ENCODE results near the gene CYREN. TPM values are rescaled to one million over a fixed set of nuclear protein-coding genes. Genes with fewer than 3 reads are reported as not detected.

Gene CYREN
- polyA plus RNA-seq, 2 of the 4 experiments (the other 2 are of a cell fraction), result 59.3 to 70.4 TPM

DNA sequence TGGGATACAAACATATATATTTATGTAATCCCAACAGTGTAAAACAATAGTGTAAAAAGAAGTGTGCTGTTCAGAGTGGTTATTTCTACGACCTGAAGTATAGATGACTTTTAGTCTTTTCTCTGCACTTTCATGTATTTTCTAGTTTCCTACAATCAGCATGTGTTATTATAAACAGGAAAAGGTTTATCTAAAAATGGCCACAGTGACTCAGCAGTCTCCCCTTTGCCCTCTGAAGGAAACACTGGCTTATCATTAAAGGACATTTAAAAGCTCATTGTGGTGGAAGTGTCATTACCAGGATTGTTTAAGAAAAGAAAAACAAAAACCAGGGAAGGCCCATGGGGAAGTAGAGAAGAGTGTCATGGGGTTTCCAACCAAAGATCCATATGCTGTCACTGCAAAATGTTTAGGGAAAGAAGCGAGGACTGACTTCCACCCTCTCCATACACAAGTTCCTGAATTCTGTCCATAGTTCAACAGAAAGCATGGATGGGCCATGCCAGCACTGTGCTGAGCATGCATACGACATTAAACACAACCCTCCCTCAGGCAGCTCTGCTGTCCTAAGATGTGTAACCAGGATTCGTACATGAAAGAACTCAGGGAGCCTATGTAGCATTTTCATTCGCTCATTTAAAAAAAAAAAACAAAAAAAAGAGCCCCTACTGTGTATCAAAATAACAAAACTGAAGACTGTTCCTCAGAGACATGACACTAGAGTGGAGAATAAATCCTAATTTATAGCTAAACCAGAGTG, 10.2 kb downstream of the CYREN start (continued):
- no peak for TF ChIP-seq RNF2 (IDR thresholded peaks at IDR 0.05; ENCODE audit: borderline replicate concordance, low read depth)

- Histone ChIP-seq H3K4me2 (peak overlapping the region; percentile 53), H3K4me1 (peaks cover 17% of the 10 kb centered on the region), H3K27ac (peak overlapping the region; percentile 73 to 75), H3K4me3 (no peak overlapping the region), H3K9me3 (peaks cover 45% of the 10 kb centered on the region)
- no peak for TF ChIP-seq BCL3 (IDR thresholded peaks at IDR 0.05)
- no peak for TF ChIP-seq POLR2AphosphoS2 (conservative IDR thresholded peaks at IDR 0.05; ENCODE audit: low read length)
- TF ChIP-seq, protein P1, sequence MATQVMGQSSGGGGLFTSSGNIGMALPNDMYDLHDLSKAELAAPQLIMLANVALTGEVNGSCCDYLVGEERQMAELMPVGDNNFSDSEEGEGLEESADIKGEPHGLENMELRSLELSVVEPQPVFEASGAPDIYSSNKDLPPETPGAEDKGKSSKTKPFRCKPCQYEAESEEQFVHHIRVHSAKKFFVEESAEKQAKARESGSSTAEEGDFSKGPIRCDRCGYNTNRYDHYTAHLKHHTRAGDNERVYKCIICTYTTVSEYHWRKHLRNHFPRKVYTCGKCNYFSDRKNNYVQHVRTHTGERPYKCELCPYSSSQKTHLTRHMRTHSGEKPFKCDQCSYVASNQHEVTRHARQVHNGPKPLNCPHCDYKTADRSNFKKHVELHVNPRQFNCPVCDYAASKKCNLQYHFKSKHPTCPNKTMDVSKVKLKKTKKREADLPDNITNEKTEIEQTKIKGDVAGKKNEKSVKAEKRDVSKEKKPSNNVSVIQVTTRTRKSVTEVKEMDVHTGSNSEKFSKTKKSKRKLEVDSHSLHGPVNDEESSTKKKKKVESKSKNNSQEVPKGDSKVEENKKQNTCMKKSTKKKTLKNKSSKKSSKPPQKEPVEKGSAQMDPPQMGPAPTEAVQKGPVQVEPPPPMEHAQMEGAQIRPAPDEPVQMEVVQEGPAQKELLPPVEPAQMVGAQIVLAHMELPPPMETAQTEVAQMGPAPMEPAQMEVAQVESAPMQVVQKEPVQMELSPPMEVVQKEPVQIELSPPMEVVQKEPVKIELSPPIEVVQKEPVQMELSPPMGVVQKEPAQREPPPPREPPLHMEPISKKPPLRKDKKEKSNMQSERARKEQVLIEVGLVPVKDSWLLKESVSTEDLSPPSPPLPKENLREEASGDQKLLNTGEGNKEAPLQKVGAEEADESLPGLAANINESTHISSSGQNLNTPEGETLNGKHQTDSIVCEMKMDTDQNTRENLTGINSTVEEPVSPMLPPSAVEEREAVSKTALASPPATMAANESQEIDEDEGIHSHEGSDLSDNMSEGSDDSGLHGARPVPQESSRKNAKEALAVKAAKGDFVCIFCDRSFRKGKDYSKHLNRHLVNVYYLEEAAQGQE (IDR thresholded peaks at IDR 0.05), result no peak
- no peak for TF ChIP-seq BHLHE40 (IDR thresholded peaks at IDR 0.05; ENCODE audit: low read depth, low read length)
- TF ChIP-seq ZC3H11A (IDR thresholded peaks at IDR 0.05), result no peak
- TF ChIP-seq ZSCAN20 (CRISPR knock-in tag; IDR thresholded peaks at IDR 0.05), result no peak
- no peak for TF ChIP-seq FOSB (CRISPR knock-in tag; IDR thresholded peaks at IDR 0.05)
- TF ChIP-seq NR3C1 (IDR thresholded peaks at IDR 0.05), result no peak
- TF ChIP-seq HOXB13 (CRISPR knock-in tag; IDR thresholded peaks at IDR 0.05; ENCODE audit: low read depth), result no peak
- no peak for TF ChIP-seq MAFK (IDR thresholded peaks at IDR 0.05; ENCODE audit: partially characterized antibody)
- TF ChIP-seq ZFP36 (IDR thresholded peaks at IDR 0.05; ENCODE audit: borderline replicate concordance, partially characterized antibody), result no peak
- TF ChIP-seq HDAC2 (IDR thresholded peaks at IDR 0.05), result no peak
- TF ChIP-seq TP53 (CRISPR knock-in tag; IDR thresholded peaks at IDR 0.05), result no peak
- no peak for TF ChIP-seq KDM1A (IDR thresholded peaks at IDR 0.05; ENCODE audit: low read depth)
- no peak for TF ChIP-seq JUN (IDR thresholded peaks at IDR 0.05)
- TF ChIP-seq SMC3 (IDR thresholded peaks at IDR 0.05), result no peak
- no peak for TF ChIP-seq POLR2A (IDR thresholded peaks at IDR 0.05; ENCODE audit: low read length)
- no peak for ATAC-seq
- FAIRE-seq, result no peak
- ChIA-PET CTCF (interaction anchor here (2.1 to 4.5 kb wide), 2 partner anchors 8 to 10 kb away, joined by 4 to 31 read pairs; partner anchors contain the start of gene CYREN), POLR2A (no interaction called here)
- no peak for DNase-seq (ENCODE audit: low read depth in 1 of 2, low spot score in 1 of 2)
- 93% methylated on average over 2 of the region's 2 CpGs for WGBS (ENCODE audit: missing lambda C conversion rate)
Measured at GRCh38 chr7:135159359-135160085, 11.0 kb downstream of the CYREN start.

GRCh38 chr7:135158874-135159273, 11.6 kb downstream of the CYREN start:
- ChIA-PET POLR2A (no interaction called here), CTCF (interaction anchor here (4.5 kb wide), 1 partner anchor 11 kb away, joined by 31 read pairs; the partner anchor contains the start of gene CYREN)
- no peak overlapping the region for H3K4me2 ChIP-seq
- H3K27ac ChIP-seq, result no peak overlapping the region
- DNase-seq (ENCODE audit: low read depth in 1 of 2, low spot score in 1 of 2) (no peak), ATAC-seq (no peak), FAIRE-seq (no peak)
- TF ChIP-seq CBX8 (IDR thresholded peaks at IDR 0.05) (no peak), CHD4 (IDR thresholded peaks at IDR 0.05; ENCODE audit: borderline replicate concordance) (no peak), ZNF302 (CRISPR knock-in tag; IDR thresholded peaks at IDR 0.05) (no peak), EHMT2 (IDR thresholded peaks at IDR 0.05; ENCODE audit: low read depth) (no peak), MAFK (IDR thresholded peaks at IDR 0.05; ENCODE audit: partially characterized antibody) (no peak)
- H3K4me3 ChIP-seq, result no peak overlapping the region
- H3K4me1 ChIP-seq, result peaks cover 17% of the 10 kb centered on the region
- H3K9me3 ChIP-seq, result peaks cover 45% of the 10 kb centered on the region
- WGBS (ENCODE audit: missing lambda C conversion rate), result 87% methylated on average over 6 of the region's 6 CpGs

Measured in A549 (cell line).